ENCODE measurements around the gene RMND5B.
"Not testable (repeated sequence)": the region's sequence is repeated elsewhere in the genome, so short reads cannot be mapped to it uniquely, and the experiment has no call there.

RMND5B gene

DNA sequence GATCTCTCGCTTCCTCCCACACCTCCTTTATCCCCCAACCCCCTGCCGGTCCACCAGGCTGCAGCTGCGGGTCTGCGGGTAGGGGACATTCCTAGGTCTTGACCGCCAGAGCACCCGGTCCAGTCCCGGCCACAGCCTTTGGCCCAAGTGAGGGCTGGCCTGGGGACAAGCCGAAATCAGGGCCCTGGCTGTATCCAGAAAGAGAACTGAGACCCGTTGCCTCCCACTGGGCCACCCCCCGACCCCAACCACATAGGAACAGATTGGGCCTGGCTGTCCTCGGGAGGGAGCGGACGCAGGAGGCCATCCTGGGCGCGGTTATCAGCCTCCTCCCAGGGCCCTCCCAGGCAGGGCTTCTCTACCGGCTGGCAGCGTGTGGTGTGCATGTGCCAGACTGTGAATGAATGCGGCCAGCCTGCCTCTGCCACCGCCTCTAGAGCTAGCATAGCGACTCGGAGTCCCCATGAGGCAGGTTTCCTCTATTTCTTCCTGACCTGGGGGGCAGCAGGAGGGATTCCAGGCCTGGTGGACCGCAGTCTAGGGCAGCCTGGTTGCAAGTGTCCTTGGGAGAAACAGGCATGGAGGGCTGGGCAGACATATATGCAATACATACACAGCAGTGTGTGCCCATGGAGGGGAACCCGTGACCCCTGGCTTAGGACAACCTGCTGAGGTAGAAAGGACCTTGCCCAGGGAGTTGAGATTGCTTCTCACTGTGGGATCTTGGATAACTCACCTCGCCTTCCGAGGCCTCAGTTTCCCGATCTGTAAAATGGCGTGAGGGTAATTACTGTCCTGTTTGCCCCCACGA lies 16.3 kb upstream of the RMND5B start:
- DNase-seq = peak; percentile 65

DNA sequence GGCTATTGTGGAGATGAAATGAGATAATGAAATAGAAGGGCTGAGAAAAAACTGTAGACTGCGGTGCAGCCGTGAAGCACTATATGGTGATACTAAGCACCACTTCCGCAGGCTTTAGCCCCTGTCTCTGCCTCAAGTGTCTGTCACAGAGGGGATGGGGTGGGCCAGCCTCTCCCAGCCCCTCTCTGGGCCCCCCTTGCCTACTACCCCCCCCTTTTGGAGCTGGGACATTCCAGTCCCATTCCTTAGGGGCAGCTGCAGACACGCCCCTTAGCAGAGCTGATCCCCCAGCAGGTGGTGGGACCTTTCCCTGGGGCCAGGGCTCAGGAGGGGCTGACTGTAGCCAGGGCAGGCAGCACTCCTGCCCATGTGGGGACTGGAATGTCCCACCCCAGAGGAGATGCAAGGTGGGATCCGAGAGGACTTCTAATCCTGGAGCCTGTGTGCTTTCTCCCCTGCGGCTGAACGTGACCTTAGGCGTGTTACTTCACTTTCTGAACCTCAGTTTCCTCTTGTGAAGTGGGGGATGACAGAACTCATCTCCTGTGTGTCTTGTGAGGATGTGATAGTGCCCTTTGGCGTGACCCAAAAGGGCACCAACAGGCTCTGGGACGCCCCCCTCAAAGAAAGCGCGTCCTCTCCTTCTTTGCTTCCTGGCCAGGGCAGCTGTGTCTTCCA lies 15.5 kb upstream of the RMND5B start:
- peak; percentile 44 for DNase-seq

DNA sequence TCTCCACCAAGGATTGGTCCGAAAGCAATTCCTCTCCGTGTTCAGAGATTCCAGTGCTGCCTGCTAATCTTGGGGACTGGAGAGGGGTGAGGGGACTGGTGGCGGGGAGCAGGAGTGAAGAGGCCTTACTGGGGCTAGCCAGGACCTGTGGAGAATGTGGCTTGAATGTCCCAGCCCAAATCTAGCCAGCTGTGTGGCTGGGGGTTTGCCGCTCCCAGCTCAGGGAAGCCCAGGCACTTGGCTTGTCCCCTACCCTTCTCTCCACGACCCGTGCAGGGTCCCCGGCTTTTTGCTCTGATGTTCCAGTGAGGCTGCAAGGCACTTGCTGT lies 15.0 kb upstream of the RMND5B start:
- no peak for DNase-seq

DNA sequence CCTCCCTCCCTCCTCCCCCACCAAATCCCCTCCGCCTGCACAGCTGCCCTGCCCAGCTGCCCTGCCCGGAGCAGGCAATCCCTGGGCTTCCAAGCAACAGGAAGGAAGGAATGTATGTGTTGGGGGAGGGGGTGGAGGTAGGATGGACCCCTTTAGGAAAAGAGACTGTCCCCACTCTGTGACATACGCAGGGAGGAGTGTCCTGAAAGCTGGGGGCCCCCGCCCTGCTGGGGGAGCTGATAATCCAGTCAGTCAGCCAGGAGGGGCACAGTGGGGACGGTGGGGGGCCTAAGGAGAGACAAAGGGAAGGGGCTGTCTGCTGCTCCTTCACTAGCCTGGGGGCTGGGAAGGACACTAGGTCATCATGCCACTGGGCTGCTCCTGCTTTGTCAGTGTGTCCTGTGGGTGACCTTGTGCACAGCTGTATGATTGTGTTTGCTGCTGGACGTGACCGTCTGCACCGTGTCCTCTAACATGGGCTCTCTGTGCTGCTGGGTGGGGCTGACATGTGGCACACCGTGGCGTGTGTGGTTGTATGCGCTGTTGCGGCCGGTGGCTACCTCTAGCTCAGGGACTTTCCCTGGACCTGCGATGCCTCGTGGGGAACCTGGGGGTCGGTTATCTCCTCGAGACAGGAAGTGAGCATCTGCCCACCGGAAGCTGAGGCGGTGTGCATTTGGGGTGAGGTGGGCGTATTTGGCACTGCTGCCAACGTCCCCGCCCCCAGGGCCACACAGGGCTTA lies 14.5 kb upstream of the RMND5B start:
- peak; percentile 89 for DNase-seq

DNA sequence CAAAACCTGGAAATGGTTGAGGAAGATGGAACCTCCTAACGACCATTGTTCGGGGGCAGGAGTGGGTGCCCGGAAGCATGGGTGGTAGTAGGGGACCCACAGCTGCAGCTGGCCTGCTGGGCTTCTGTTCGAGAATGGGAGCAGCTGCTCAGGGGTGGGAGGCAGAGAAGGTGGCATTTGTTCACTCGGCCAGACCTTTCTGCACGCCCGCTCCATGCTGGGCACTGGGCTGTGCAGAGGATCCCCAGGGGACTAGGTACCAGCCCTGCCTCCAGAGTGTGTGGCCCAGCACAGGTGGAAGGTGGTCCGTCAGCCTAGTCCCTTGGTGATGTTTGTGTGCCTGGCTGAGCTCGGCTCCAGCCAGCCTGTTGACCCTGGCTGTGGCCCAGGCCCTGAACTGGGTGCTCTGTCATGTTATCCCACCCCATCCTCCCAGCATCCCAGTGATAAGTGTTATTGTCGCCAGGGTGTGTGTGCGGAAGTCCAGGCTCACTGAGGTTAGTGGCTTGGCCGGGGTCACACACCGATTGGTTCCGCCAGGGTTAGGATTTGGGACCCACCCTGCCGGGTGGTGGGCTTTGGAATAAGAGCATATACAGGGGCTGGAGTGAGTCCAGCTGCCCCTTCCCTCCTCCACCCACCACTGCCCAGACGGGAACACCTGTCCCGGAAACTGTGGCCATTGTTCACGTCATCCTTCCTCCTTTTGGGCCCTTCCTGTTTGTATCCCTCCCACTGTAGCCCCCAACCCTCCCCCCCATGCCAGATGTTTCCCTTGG lies 12.7 kb upstream of the RMND5B start:
- DNase-seq = no peak

DNA sequence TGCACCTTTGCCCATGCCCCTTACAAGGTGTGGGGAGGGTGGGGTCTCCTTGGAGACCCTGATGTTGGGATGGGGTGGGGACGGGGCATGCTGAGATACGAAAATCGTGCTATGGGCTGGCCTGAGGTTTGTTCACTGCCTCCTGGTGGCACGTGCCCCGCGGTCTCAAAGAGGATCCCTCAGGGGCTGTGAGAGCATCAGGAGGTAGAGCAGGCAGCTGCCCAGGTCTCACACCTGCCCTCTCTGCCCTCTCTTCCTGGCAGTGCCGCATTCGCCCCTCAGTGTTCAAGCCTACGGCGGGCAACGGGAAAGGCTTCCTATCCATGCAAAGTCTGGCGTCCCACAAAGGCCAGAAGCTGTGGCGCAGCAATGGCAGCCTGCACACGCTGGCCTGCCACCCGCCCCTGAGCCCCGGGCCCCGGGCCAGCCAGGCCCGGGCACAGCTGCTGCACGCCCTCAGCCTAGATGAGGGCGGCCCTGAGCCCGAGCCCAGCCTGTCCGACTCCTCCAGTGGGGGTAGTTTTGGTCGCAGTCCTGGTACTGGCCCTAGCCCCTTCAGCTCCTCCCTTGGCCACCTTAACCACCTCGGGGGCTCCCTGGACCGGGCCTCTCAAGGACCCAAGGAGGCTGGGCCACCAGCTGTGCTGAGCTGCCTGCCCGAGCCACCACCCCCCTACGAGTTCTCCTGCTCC lies 10.8 kb upstream of the RMND5B start:
- no peak for DNase-seq

DNA sequence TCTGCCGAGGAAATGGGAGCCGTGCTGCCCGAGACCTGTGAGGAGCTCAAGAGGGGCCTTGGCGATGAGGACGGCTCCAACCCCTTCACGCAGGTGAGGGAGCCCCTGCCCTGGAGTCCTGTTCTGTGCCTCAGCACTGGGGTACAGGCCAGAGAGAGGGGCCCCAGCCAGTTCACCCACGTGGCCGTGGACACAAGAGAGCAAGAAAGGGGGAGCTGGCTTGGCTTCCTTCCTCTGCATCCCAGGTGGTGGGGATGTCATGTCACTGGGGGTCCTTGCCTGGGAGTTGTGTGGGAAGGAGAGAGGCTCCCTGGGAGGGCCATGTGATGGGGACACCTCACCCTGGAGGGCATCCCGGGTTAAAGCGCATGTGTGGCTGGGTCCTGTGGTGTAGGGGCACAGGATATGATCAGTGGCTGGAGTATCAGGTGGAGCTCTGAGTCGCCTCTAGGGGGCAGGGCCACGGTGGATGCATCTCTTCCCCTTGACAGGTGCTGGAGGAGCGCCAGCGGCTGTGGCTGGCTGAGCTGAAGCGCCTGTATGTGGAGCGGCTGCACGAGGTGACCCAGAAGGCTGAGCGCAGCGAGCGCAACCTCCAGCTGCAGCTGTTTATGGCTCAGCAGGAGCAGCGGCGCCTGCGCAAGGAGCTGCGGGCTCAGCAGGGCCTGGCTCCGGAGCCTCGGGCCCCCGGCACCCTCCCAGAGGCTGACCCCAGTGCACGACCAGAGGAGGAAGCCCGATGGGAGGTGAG lies 10.0 kb upstream of the RMND5B start:
- peak; percentile 85 for DNase-seq

DNA sequence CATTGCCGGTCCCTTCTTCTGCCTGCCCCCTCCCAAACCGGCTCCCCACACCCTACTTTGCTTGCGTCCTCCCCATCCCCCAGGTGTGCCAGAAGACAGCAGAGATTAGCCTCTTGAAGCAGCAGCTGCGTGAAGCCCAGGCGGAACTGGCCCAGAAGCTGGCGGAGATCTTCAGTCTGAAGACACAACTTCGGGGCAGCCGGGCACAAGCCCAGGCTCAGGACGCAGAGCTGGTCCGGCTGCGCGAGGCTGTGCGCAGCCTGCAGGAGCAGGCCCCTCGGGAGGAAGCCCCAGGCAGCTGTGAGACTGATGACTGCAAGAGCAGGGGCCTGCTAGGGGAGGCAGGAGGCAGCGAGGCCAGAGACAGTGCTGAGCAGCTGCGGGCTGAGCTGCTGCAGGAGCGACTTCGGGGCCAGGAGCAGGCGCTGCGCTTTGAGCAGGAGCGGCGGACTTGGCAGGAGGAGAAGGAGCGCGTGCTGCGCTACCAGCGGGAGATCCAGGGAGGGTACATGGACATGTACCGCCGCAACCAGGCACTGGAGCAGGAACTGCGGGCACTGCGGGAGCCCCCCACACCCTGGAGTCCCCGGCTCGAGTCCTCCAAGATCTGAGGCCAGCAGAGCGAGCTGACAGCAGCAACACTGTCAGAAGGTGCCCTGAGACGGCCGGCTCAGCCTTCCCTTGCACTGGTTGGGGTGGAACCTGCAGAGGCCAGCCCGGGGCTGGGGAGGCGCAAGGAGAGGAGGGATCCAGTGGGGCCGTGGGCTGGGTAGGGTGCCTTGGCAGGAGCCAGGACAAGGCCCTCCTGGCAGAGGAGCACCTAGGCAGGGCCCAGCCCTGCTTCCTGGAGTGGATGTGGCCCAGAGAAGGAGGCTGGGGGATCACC lies 9.2 kb upstream of the RMND5B start:
- no peak for DNase-seq

DNA sequence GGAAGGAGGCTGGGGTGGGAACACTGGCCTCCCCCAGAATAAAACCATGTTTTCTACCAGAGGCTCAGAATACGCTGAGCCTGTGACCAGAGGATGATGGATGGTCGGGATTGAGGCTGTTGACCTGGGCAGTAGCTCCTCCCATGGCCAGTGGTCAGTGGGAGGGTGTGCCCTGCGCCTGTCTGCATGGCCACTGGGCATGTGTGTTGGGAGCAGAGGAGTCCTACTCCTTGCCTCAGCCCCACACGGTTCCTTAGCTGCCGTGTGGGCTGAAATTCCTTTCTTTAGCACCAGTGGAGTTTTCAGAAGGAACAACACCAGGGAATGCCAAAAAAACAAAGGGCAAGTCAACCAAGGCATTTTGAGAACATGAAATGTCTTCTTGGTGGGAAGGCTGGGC lies 8.5 kb upstream of the RMND5B start:
- DNase-seq = no peak

DNA sequence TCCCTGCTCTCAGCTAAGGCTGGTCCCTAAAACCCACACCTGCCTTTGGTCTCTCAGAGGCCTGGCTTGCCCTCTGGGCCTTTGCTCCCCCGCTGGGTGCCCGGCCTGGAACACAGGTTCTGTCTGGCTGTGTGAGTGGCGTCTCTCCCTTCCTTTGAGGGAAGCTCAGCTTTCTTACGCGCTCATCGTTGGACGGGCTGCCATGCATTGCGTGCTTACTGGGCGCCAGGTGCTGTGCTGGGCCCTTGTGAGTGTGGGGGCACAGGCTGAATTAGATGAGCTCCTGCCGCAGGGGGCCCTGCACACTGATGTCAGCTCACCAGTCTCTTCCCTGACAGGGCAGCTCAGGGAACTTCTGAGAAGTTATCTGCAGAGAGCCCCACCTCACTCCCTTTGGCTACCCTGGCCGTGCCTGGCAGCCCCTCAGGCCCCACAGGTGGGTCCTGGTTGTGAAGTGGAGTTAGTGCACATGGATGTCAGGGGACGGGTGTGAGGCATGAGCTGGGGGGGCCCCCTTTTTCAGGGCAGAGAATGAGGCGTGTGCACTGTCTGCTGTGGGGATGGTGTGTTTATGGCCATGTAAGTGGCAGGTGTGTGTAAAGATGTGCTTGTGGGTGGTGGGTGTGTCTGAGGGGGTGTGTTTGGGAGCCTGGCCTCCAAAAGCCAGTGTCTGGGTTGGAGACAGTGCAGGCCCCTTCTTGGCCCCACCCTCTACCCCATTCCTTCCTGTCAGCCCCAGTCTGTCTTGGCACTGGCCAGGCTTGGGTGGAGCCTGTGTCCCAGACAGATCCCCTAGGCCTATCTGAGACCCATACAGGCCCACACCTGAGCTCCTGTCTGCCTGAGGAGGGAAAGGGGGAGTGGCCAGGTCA lies 7.5 kb upstream of the RMND5B start:
- DNase-seq = no peak

DNA sequence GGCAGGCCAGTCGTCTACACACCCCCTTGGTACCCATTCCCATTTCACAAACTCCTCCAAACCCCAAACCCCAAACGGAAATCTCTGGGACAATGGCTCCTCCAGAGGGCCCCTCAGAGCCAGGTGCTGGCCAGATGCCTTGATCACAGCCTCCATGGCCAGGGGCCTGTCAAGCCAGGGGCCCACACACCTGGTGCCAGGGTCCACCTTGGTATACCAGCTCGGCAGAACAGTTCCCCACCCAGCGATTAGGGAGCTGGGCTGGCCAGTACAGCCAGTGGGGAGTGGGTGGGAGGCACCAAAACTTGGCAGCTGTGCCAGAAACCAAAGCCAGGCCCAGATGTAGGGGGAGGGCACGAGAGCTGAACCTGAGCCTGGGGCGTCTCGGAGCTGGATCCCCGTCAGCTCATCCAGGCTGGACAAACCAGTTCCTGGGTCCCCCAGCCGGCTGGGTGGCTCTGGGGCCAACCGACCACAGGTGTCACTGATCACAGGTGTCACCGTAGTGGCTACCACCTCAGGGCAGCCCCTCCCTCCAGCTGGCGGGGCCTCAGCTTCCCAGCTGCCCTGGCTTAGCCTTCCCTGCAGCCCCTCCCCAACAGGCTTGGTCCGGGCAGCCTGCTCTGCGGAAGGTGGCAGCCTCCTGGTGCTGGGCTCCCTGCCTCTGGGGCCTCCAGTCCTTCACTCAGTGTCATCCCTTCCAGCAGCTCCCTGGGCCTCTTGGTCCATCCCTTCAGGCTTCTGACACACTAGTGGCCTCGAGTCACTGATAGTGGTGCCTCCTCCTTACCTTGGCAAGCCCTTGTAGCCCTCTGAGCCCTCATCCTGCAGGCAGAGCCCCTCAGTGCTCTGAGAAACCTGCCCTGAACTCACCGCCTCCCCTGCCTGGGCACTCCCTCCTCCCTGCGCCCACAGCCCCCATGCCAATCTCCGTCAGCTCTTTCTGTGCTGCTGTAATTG lies 6.6 kb upstream of the RMND5B start:
- no peak for DNase-seq

DNA sequence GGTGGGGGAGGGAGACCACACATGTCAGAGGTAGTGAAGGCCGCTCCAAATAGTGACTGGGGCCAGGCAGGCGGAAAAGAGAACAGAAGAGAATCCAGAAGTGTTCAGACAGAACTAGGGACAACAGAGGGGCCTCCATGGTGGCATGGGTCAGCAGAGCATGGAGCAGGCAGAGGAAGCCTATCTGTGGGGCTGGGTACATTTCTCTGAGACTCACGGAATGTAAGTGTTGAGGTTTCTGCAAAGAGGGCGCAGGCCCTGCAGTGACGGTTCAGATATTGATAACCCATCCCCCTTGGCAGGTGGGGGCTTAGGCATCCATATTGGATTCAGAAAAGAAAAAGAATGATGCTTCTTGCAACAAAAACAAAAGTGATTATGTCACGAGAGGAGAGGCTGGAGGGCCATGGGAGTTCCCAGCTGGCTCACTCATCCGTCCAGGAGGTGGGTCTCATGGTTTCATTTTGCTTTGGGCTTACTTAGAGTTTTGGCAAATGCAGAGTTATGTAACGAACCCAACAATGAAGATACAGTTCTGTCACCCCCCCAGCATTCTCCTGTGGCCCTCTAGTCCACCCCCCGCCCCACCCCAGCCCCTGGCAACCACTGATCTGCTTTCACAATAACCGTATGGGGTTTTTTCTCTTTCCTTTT lies 5.4 kb upstream of the RMND5B start:
- DNase-seq = no peak

DNA sequence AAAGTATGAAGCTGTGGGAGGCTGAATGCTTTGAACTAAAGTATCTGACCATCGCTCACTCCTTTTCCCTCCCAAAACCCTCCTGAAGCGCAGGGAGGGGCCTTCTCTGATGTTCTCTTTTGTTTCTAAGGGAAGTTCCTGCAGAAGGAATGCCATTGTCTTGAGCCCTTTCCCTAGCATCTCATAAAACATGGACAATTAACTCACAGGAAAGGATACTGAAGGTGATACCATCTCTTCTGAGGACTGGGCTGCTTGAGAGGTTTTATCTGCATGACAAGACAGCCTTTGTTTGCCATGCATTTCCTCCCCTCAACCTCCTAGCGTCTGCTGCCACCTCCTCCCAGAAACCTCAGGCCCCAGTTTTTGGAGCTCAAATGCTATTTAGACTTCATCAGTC lies 4.3 kb upstream of the RMND5B start:
- no peak for DNase-seq

DNA sequence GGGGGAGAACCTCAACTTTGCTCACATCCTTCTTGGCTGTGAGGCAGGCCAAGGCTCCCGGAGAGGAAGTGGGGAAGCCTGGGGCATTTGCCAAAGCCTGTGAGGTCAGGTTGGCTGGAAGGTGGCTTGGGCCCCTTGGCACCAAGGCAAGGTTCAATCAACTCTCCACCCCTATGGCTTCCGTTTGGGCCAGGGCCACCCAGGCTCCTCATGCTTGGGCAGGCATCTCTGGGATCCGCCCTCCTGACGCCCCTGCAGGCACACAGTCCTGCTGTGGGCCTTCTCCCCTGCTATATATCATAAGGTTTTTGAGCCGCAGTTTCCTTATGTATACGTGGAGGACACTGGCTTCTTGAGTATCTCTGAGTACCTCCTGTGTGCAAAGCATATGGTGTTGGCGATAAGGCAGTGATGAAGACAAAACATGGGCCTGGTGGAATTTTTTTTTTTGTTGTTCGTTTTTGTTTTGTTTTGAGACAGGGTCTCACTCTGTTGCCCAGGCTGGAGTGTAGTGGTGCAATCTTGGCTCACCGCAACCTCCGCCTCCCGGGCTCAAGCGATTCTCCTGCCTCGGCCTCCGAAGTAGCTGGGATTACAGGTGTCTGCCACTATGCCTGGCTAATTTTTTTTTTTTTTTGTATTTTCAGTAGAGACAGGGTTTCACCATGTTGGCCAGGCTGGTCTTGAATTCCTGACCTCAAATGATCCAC lies 3.4 kb upstream of the RMND5B start:
- not testable (repeated sequence) for DNase-seq

DNA sequence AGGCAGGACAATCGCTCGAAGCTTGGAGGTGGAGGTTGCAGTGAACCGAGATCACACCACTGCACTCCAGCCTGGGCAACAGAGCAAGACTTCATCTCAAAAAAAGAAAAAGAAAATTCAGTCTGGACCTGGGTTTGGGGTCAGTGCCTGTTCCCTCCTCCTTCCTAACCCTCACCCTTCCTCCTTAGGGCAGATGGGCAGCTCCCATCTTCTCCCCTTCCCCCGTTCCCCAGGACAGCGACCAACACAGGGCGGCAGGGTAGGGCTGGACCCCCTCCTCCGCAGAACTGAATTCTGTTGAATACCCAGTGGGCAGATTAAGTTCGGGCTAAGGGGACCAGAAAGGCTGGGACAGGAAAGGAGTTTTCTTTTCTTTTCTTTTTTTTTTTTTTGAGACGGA lies 1.5 kb upstream of the RMND5B start:
- no peak for DNase-seq

DNA sequence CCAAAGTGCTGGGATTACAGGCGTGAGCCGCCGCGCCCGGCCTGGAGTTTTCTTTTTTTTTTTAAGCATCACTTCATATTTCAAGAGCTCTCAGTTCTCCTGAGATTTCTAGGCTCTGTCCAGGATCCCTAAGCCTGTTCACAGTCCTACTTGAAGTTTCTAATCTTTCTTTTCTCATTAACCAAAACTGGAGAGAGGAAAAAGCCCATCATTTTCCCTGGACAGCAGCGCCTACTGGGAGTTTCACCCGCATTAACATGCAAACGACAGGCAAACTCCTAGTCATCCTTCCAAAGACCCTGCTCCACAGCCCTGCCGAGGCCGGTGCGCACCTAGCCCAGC lies 609 bp upstream of the RMND5B start:
- not testable (repeated sequence) for DNase-seq

DNA sequence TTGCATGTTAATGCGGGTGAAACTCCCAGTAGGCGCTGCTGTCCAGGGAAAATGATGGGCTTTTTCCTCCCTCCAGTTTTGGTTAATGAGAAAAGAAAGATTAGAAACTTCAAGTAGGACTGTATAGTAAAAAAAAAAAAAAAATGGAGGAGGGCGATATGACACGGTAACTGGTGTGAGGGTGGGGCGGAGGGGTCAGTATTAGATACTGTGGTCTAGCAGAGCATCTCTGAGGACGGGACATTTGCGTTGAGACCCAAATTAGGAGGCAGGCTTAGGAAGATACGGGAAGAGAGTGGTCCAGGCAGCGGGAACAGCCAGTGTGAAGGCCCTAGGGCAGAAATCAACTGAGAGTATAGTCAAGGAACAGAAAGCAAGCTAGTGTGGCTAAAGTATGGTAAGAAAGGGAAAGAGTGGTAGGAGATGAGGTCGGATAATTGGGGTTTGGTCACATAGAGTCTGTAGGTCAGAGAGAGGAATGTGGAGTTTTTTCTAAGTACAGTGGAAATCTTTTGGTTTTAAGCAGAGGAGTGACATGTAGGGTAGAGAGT lies 707 bp downstream of the RMND5B start:
- peak; percentile 5 for DNase-seq
